B cell (primary cell): ENCODE results near the gene OMA1. TPM values are rescaled to one million over a fixed set of nuclear protein-coding genes. Genes with fewer than 3 reads are reported as not detected.

Experiments used
- ATAC-seq: fragments of 200-7000 bp; cut with Tn5 transposase; one replicate; pipeline ENCODE4 v1.10.0; 2021; ENCODE audit warnings: low read depth, mild to moderate bottlenecking, moderate number of reproducible peaks, moderate library complexity
- CTCF ChIA-PET: fragments of 350-600 bp; sonication (Branson Sonifier 250); formaldehyde crosslinking; loops from one replicate; lab custom pipeline; 2021; ENCODE audit warnings: antibody characterized with exemption, inconsistent platforms; lab: Charles Lee
- POLR2A ChIA-PET: fragments of 350-600 bp; sonication (Branson Sonifier 250); formaldehyde crosslinking; loops from one replicate; lab custom pipeline; 2021; ENCODE audit warnings: antibody characterized with exemption; lab: Charles Lee
- DNase-seq: peaks from one replicate; pipeline ENCODE4 v3.0.0; 2013
- H2AFZ ChIP-seq: 2 replicates; pipeline ENCODE4 v1.6.1; 2012; ENCODE audit warnings: mild to moderate bottlenecking, low read depth, low read length; ENCODE audit not compliant: insufficient read depth, poor library complexity, severe bottlenecking
- H3K27ac ChIP-seq, 2 donors: 1 replicate in 1 of 2; 2 replicates in 1 of 2; pipeline ENCODE4 v1.5.1; 2012 to 2013; ENCODE audit warnings: low read length in 2 of 2, mild to moderate bottlenecking in 2 of 2, moderate library complexity in 1 of 2
- H3K27me3 ChIP-seq, 4 experiments: fragments of 200-600 bp in 1 of 4; sonication (generic) in 1 of 4; replicated peaks in 1 of 4; 1 replicate in 2 of 4; 2 replicates in 2 of 4; pipeline versions ENCODE4 v1.6.1 to v1.7.0; 2013 to 2016; ENCODE audit warnings: low read length in 3 of 4, mild to moderate bottlenecking in 2 of 4, mixed read lengths in 1 of 4, moderate library complexity in 1 of 4; ENCODE audit not compliant: insufficient read depth in 4 of 4, control insufficient read depth in 3 of 4; ENCODE audit errors: control extremely low read depth in 1 of 4
- H3K36me3 ChIP-seq, 2 experiments: replicated peaks in 1 of 2; 1 replicate in 1 of 2; 2 replicates in 1 of 2; pipeline versions ENCODE4 v1.6.1 to v1.7.1; 2013; ENCODE audit warnings: low read length in 1 of 2; ENCODE audit not compliant: insufficient read depth in 2 of 2, control insufficient read depth in 1 of 2; ENCODE audit errors: control extremely low read depth in 1 of 2, extremely low read depth in 1 of 2
- H3K4me1 ChIP-seq, 2 donors: fragments of 200-600 bp in 1 of 2; sonication (generic) in 1 of 2; 1 replicate in 1 of 2; 2 replicates in 1 of 2; pipeline versions ENCODE4 v1.5.1 to v1.6.1; 2013 to 2017; ENCODE audit warnings: low read length in 2 of 2; ENCODE audit not compliant: control insufficient read depth in 2 of 2, insufficient read depth in 2 of 2
- H3K4me2 ChIP-seq: replicated peaks from 2 replicates; pipeline ENCODE3; 2012; ENCODE audit warnings: mild to moderate bottlenecking, low read depth, low read length; ENCODE audit not compliant: poor library complexity, severe bottlenecking
- H3K4me3 ChIP-seq, 5 experiments: fragments of 200-600 bp in 1 of 5; sonication (generic) in 1 of 5; 1 replicate in 3 of 5; 2 replicates in 2 of 5; pipeline versions ENCODE4 v1.5.1 to v1.7.0; 2011 to 2016; ENCODE audit warnings: low read length in 4 of 5, mild to moderate bottlenecking in 4 of 5, low read depth in 2 of 5, control low read depth in 1 of 5, moderate library complexity in 1 of 5; ENCODE audit not compliant: insufficient read depth in 1 of 5; ENCODE audit errors: control extremely low read depth in 1 of 5, extremely low read depth in 1 of 5
- H3K79me2 ChIP-seq: fragments of 200-600 bp; sonication (generic); one replicate; pipeline ENCODE4 v1.6.0; 2016; ENCODE audit warnings: low read length; ENCODE audit not compliant: control insufficient read depth, insufficient read depth
- H3K9ac ChIP-seq: fragments of 200-600 bp; sonication (generic); 2 replicates; pipeline ENCODE4 v1.6.1; 2017; ENCODE audit warnings: mild to moderate bottlenecking, low read length, moderate library complexity
- H3K9me3 ChIP-seq, 3 donors: one replicate each; pipeline versions ENCODE4 v1.6.1 to v1.7.1; 2013; ENCODE audit warnings: low read length in 2 of 3; ENCODE audit not compliant: control insufficient read depth in 2 of 3, insufficient read depth in 1 of 3; ENCODE audit errors: control extremely low read depth in 1 of 3
- H4K20me1 ChIP-seq: 2 replicates; pipeline ENCODE4 v1.6.0; 2012; ENCODE audit warnings: mild to moderate bottlenecking, low read length; ENCODE audit not compliant: insufficient read depth, control insufficient read depth, poor library complexity, severe bottlenecking
- H3K27ac Mint-ChIP-seq: one replicate; pipeline ENCODE4 v1.8.0; 2021; ENCODE audit warnings: mixed read lengths
- H3K27me3 Mint-ChIP-seq: one replicate; pipeline ENCODE4 v1.8.0; 2021; ENCODE audit warnings: mixed read lengths
- H3K4me1 Mint-ChIP-seq: one replicate; pipeline ENCODE4 v1.8.0; 2021; ENCODE audit warnings: mixed read lengths
- H3K4me3 Mint-ChIP-seq: one replicate; pipeline ENCODE4 v1.8.0; 2021; ENCODE audit warnings: mixed read lengths
- H3K9me3 Mint-ChIP-seq: one replicate; pipeline ENCODE4 v1.8.0; 2022; ENCODE audit warnings: mixed read lengths; ENCODE audit not compliant: insufficient read depth
- EZH2 ChIP-seq: IDR thresholded peaks from 2 replicates; pipeline ENCODE4 v1.6.1; 2012; ENCODE audit warnings: borderline replicate concordance, low read depth, mild to moderate bottlenecking, moderate library complexity, low read length; ENCODE audit not compliant: insufficient read depth, poor library complexity, severe bottlenecking
- WGBS: methylation state at CpG from one replicate; pipeline ENCODE4 v1.1.5; 2013; ENCODE audit warnings: missing lambda C conversion rate; ENCODE audit not compliant: insufficient coverage; 5-methylcytosine and 5-hydroxymethylcytosine counted together
- intact Hi-C: fragments of 100-400 bp; cut with micrococcal nuclease; formaldehyde crosslinking; loops from one replicate; pipeline ENCODE4 v1.10.0; 2022
- polyA plus RNA-seq: library from polyadenylated mRNA; depleted of rRNA; stranded (reverse); fragments of >200 nt; gene quantifications from 2 replicates; pipeline ENCODE4 v1.2.3, GENCODE V29; 2012
- total RNA-seq, 2 donors: library from RNA; stranded (reverse); fragments of 120-200 nt in 1 of 2; gene quantifications; 1 replicate in 1 of 2; 2 replicates in 1 of 2; pipeline versions ENCODE4 v1.2.3 to v1.2.4, GENCODE V29; 2013 to 2022
- TF ChIP-seq, protein P1 (sequence below): fragments of 200-600 bp; IDR thresholded peaks from one replicate; pipeline ENCODE4 v1.8.0; 2022; ENCODE audit warnings: antibody characterized with exemption, mild to moderate bottlenecking

OMA1 gene
- total and polyA plus RNA-seq, 2 donors (not counting 1 experiment from before 2014, with no cell fraction given) = 22.8 to 67.5 TPM

DNA sequence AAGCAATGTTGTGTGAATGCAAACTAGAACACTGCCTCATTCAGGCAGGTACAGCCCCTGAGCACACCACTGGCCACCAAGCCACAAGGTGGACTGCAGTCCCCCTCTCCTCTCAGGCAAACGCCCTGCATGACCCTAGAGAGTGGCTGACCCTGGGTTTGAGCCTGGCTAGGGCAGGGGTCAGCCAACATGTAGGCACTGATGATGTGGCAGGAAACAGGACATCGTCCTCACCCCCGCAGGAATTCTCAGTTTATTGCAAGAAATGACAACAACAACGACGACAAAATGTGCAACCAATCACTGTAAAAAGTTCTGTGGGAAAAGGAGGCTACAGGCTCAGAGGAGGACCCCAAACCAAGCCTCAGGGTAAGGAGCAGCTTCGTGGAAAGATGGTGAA lies 81.3 kb downstream of the OMA1 start:
- no peaks in the 10 kb centered on the region for H3K4me1 ChIP-seq
- H3K27me3 ChIP-seq = no peaks in the 10 kb centered on the region
- intact Hi-C loops = no loop called here
- DNase-seq = no peak
- no peak overlapping the region for H3K4me2 ChIP-seq
- Mint-ChIP-seq H3K9me3 (no peaks in the 10 kb centered on the region), H3K27me3 (no peaks in the 10 kb centered on the region), H3K4me3 (no peak overlapping the region), H3K4me1 (no peaks in the 10 kb centered on the region), H3K27ac (no peak overlapping the region)
- H3K36me3 ChIP-seq = peaks cover 0 to 9% of the 10 kb centered on the region in 2 experiments
- no peaks in the 10 kb centered on the region for H3K9me3 ChIP-seq
- no peak for TF ChIP-seq EZH2
- TF ChIP-seq, protein P1, sequence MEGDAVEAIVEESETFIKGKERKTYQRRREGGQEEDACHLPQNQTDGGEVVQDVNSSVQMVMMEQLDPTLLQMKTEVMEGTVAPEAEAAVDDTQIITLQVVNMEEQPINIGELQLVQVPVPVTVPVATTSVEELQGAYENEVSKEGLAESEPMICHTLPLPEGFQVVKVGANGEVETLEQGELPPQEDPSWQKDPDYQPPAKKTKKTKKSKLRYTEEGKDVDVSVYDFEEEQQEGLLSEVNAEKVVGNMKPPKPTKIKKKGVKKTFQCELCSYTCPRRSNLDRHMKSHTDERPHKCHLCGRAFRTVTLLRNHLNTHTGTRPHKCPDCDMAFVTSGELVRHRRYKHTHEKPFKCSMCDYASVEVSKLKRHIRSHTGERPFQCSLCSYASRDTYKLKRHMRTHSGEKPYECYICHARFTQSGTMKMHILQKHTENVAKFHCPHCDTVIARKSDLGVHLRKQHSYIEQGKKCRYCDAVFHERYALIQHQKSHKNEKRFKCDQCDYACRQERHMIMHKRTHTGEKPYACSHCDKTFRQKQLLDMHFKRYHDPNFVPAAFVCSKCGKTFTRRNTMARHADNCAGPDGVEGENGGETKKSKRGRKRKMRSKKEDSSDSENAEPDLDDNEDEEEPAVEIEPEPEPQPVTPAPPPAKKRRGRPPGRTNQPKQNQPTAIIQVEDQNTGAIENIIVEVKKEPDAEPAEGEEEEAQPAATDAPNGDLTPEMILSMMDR = no peak
- CTCF ChIA-PET = no interaction called here
- H3K27ac ChIP-seq = no peak overlapping the region
- WGBS = 87% methylated on average over 5 of the region's 6 CpGs
- no peaks in the 10 kb centered on the region for H3K79me2 ChIP-seq
- POLR2A ChIA-PET = no interaction called here
- no peak for ATAC-seq
- no peak overlapping the region for H3K9ac ChIP-seq
- H3K4me3 ChIP-seq = no peak overlapping the region
- no peaks in the 10 kb centered on the region for H4K20me1 ChIP-seq
- H2AFZ ChIP-seq = no peak overlapping the region

DNA sequence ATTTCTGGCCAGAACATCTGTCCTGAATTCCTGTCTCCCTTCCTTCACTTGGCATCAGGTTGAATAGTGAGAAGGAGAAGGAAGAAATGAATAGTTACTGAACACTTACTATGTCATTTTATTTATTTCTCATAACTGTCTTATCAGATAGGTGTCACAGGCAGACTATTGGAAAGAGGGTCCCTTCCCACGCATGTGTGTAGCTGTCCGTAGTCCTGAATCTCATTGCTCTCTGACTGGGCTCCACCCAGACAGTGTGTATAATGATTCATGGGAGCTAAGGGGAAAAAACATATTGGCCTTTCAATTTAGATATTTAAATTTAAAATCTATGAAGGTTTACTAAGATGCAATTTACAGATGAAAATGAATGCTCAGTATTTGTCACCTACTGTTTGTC lies 86.1 kb downstream of the OMA1 start:
- no peak for DNase-seq
- ChIA-PET POLR2A (no interaction called here), CTCF (no interaction called here)
- no peak for TF ChIP-seq EZH2
- TF ChIP-seq, protein P1 = no peak
- Histone ChIP-seq H3K4me1 (no peaks in the 10 kb centered on the region), H3K4me3 (no peak overlapping the region), H3K36me3 (no peaks in the 10 kb centered on the region), H2AFZ (no peak overlapping the region), H3K27me3 (no peaks in the 10 kb centered on the region), H4K20me1 (no peaks in the 10 kb centered on the region), H3K9ac (no peak overlapping the region), H3K79me2 (no peaks in the 10 kb centered on the region), H3K27ac (no peak overlapping the region), H3K4me2 (no peak overlapping the region), H3K9me3 (peaks cover 0 to 3% (median 0%) of the 10 kb centered on the region in 3 donors)
- Mint-ChIP-seq H3K4me1 (no peaks in the 10 kb centered on the region), H3K4me3 (no peak overlapping the region), H3K27me3 (no peaks in the 10 kb centered on the region), H3K9me3 (no peaks in the 10 kb centered on the region), H3K27ac (no peak overlapping the region)
- intact Hi-C loops = no loop called here
- ATAC-seq = no peak
- WGBS = 80% methylated on average over 2 of the region's 2 CpGs
